HG03045 (cell line): Measurements from ENCODE around the gene ASCC2.
"Not testable (repeated sequence)": the region's sequence is repeated elsewhere in the genome, so short reads cannot be mapped to it uniquely, and the experiment has no call there.

ENCODE experiments used
- ATAC-seq: cut with Tn5 transposase; IDR thresholded peaks from one replicate; pipeline ENCODE4 v1.9.1; 2021; ENCODE audit warnings: mild to moderate bottlenecking, moderate library complexity; ENCODE audit not compliant: unreplicated experiment

ASCC2 gene

GRCh38 chr22:29758068-29758622, 79.9 kb downstream of the ASCC2 start:
- ATAC-seq: no peak

DNA sequence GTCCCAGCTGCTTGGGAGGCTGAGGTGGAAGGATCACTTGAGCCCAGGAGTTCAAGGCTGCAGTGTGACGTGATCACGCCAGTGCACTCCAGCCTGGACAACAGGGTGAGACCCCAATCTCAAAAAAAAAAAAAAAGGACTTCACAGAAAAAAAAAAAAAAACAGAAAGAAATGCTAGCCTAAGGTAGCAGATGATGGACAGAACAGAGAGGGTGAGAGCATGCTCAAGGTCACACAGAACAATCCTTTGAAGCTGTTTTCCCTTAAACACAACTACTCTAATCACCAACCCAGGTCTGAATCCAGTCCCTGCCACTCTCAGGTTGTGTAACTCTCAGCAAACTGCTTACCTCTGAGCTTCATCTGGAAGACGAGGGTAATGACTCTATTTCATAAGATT, 81.0 kb downstream of the ASCC2 start:
- ATAC-seq: no peak

- no peak for ATAC-seq
These were observed 81.7 kb downstream of the ASCC2 start for GRCh38 chr22:29756341-29756740.

GRCh38 chr22:29755889-29756288, 82.2 kb downstream of the ASCC2 start:
- no peak for ATAC-seq

DNA sequence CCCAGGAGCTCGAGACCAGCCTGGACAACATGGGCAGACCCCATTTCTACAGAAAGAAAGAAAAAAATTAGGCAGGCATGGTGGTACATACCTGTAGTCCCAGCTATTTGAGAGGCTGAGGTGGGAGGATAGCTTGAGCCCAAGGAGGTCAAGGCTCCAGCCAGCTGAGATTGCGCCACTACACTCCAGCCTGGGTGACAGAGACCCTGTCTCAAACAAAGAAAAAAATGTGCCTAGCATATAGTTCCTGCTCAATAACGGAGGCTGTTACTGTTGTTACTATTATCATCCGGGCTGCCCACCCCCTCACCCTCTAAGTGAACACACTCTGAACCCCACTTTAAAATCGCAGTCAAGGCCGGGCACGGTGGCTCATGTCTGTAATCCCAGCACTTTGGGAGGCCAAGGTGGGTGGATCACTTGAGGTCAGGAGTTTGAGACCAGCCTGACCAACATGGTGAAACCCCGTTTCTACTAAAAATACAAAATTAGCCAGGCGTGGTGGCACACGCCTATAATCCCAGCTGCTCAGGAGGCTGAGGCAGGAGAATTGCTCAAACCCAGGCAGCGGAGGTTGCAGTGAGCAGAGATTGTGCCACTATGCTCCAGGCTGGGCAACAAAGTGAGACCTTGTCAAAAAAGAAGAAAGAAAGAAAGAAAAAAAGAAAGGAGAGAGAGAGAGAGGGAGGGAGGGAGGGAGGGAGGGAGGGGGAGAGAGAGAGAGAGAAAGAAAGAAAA, 83.2 kb downstream of the ASCC2 start:
- ATAC-seq: not testable (repeated sequence)

DNA sequence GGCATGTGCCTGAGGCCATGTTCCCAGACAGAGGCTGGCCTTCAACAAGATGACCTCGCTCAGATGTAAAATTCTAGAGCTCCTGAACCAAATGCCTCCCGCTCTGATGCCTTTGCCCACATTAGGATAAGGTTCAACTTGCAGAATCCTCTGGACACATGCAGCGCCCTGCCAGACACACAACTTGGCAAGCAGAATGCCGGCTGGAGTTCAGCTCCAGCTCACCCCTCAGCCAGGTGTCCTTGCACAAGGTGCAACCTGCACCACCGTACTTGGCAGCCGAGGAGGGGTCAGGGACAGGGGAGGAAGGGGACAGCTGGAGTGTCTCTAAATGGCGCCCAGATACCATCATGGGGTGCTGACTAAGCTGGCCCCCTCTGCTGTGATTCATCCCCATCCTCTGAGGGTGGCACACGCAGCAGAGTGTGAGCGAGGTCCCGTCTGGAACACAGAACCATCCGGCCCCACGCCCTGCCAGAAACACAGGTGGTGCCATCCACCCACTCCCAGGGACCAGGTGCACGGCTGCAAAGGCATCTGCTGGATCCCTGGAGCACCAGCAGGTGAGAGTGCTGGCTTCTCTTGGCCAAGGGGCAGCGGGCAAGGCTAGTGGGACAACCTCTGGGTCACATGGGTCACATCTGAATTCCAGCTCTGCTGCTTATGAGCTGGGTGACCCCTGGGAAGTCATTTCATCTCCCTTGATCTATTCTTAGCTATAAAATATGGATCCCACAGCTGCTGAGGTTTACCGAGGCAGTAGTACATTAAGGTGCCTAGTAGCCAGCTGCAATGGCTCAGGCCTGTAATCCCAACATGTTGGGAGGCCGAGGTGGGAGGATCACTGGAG, 84.0 kb downstream of the ASCC2 start:
- no peak for ATAC-seq

DNA sequence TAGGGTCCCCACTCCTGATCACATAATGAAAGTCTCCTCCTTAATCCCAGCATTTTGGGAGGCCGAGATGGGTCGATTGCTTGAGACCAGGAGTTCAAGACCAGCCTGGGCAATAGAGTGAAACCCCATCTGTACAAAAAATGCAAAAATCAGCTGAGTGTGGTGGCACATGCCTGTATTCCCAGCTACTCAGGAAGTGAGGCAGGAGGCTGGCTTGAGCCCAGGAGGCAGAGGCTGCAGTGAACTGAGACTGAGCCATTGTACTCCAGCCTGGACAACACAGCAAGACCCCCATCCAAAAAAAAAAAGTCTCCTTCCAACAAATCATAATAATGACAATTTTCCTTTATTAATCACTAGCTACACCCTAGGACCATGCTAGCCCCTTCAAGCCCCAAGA, 86.4 kb downstream of the ASCC2 start:
- ATAC-seq: no peak

GRCh38 chr22:29750559-29751538, 87.2 kb downstream of the ASCC2 start:
- no peak for ATAC-seq

DNA sequence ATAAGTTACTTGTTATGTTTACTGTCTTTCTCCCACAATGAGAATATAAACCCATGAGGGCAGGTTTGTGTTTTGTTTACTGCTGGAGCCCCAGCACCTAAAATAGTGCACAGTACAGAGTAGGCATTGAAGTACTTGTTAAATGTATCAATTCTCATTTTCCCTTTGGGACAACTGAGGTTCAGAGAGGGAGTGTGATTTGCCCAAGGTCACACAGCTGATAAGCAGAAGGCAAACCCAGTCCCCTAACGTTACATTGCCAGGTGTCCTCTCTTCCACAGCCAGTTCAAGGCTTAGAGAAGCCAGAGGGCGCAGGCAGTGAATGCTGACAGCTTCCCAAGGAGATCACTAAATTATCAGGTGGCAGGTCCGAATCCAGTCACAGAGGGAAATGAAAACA, 88.0 kb downstream of the ASCC2 start:
- ATAC-seq: no peak

- ATAC-seq: no peak
These were observed 89.7 kb downstream of the ASCC2 start for GRCh38 chr22:29748248-29748893.

DNA sequence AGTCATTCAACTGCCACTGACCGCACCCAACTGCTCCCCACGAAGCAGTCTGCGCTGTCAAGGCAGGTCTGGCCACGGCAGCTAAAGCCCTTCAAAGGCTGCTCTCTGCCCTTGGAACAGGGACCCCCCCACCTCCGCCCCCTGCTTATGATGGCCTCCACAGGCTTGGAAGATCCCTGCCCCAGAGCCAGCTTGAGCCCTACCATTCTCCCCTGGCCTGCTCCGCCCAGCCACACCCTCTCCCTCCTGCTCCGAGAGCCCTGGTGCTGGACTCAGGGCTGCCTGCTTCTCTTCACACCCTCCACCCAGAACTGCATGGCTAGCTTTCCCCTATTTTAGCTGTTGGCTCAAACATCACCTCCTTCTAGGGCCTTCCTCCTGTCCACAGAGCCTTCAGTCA, 90.2 kb downstream of the ASCC2 start:
- ATAC-seq: no peak

DNA sequence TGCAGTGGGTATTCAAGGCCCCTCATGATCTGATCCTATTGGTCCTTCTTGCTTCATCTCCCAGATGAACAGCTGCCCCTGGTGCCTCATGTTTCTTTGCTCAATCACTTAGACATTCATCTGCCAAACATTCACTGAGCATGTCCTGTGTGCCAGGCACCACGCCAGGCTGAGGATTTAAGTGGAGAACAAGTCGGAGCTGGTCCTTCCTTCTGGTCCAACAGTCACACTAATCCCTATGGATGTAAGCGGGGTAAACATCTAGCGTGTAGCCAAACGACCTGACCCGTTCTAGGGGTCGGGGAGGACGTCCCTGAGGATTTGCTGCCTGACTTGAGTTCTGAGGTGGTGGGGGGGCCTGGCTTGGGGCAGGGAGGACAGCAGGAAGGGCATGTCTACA, 93.2 kb downstream of the ASCC2 start:
- ATAC-seq: no peak

- no peak for ATAC-seq
These were observed 95.7 kb downstream of the ASCC2 start for GRCh38 chr22:29742326-29742725.

- no peak for ATAC-seq
These were observed 96.1 kb downstream of the ASCC2 start for GRCh38 chr22:29741926-29742325.

GRCh38 chr22:29740216-29740615, 97.9 kb downstream of the ASCC2 start:
- no peak for ATAC-seq

GRCh38 chr22:29739346-29739875, 98.7 kb downstream of the ASCC2 start:
- no peak for ATAC-seq
